CD4-positive, alpha-beta T cell treated with Interleukin-1 beta for 1 hour (primary cell): ENCODE data around the gene CCDC136.
A peak's percentile ranks its signal among the peaks of the same experiment; 100 is the strongest.

Experiments used
- DNase-seq, 2 donors: peaks; one replicate each; pipeline ENCODE4 v3.0.0-alpha.2; 2020 to 2022

CCDC136 gene

GRCh38 chr7:128777156-128778123 is 14.3 kb upstream of the CCDC136 start:
- DNase-seq: no peak

GRCh38 chr7:128778946-128779345 is 12.8 kb upstream of the CCDC136 start:
- DNase-seq: no peak

- DNase-seq: no peak
Measured at GRCh38 chr7:128781126-128781525, 10.6 kb upstream of the CCDC136 start.

DNA sequence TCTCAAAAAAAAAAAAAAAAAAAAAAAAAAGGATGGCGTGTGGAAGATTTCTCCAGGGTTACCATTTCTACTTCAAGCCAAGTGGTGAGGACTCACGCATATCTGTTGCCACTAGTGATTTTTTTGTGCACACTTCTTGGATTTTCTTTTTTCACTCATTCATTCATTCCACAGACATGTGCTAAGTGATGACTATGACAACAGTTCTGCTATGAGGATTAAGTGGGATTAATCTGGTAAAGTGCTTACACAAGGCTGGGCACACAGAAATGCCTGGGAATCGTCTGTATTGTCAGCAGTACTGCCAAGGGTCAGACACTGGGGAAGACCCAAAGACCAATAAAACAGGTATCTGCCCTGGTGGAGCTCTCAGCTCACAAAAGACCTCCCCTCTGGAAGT is 9.9 kb upstream of the CCDC136 start:
- no peak for DNase-seq

DNA sequence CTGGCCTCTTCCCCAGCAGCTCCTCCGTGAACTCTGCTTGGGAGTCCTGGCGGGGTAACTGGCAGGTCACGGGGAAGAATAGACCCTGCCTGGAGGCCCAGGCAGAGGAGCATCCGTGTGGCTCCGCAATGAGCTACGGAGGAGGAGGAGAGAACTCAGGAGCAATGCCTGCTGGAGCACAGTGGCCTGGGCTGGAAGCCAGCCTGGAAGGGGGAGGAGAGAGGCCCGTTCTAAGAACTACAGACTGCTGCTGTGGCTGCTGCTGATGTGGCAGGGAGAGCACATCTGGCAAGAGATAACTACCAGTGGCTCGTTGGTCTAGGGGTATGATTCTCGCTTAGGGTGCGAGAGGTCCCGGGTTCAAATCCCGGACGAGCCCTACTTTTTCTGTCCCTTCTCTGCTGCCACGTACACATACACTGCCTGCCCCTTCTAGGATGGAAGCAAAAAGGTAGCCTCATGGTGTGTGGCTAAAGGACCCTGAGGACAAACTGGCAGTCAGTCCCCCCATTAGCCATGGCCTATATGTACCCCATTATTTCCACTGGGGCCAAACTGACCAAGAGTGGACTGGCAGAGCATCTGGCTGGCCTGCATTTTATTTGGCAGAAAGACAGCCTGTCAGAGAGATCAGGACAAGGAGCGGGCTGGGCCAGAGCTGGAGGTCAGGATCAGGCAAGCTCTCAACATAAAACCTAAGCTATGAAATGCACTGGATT is 8.5 kb upstream of the CCDC136 start:
- no peak for DNase-seq

DNA sequence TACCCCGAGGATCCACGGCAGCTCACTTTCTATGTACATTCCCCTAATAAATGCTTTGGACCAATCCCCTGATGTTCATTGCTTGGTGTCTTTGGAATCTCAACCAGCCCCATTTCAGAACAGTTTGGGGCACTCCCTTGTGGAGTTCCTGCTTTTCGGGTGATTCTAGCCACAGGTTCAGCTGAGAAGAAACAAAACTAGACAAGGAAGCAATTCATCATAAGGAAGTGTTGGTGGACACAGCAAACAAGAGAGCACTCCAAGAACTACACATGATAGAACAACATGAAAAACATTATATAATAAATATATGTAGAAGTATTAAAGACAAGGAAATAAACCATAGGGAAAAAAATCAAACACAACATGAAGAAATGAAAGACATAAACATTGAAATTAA is 6.0 kb upstream of the CCDC136 start:
- no peak for DNase-seq

- no peak for DNase-seq
Measured at GRCh38 chr7:128788446-128789412, 3.0 kb upstream of the CCDC136 start.

GRCh38 chr7:128790315-128791041 is 1.3 kb upstream of the CCDC136 start:
- DNase-seq: no peak

- no peak for DNase-seq
Measured at GRCh38 chr7:128791972-128792327, 182 bp downstream of the CCDC136 start.

GRCh38 chr7:128792471-128793180 is 858 bp downstream of the CCDC136 start:
- no peak for DNase-seq

DNA sequence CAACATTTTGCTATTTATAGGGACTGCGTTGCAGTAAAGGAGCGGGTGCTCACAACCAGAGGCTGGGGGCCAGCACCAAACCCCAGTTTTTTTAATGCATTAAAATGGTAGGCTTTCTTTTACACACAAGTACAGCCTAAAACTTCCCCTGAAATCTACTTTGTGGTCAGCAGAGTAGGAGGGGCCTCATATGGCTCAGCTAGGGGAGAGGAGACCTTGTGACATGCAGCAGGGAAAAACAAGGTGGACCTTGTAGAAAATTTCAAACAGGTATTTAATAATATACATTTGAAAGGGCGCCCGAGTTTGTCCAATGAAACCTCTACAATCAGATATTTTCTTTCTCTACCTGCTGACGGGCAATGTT is 1.4 kb downstream of the CCDC136 start:
- DNase-seq: no peak

- DNase-seq: peak in 1 of 2 donors; percentile 17
Measured at GRCh38 chr7:128794020-128794419, 2.3 kb downstream of the CCDC136 start.

GRCh38 chr7:128794436-128794835 is 2.7 kb downstream of the CCDC136 start:
- no peak for DNase-seq

- no peak for DNase-seq
Measured at GRCh38 chr7:128795129-128795528, 3.4 kb downstream of the CCDC136 start.

DNA sequence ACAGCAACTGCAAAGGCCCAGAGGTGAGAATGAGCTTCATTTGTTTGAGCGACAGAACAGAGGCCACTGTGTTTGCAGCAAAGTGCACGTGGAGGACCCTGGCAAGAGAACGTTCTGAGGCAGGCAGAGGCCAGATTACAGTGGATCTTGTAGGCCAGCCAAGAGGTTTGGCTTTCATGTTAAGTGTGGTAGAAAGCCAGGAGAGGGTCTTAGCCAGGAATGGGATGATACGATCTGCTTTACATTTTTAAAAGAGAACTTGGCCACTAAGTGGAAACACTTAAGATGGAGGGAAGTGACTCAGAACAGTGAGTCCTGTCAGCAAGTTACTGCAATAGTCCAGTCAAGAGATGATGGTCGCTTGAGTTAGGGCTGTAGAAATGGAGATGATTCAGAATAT is 4.6 kb downstream of the CCDC136 start:
- DNase-seq: no peak

GRCh38 chr7:128799451-128799850 is 7.7 kb downstream of the CCDC136 start:
- DNase-seq: no peak

GRCh38 chr7:128800567-128800966 is 8.8 kb downstream of the CCDC136 start:
- no peak for DNase-seq

- DNase-seq: no peak
Measured at GRCh38 chr7:128801003-128801402, 9.2 kb downstream of the CCDC136 start.

DNA sequence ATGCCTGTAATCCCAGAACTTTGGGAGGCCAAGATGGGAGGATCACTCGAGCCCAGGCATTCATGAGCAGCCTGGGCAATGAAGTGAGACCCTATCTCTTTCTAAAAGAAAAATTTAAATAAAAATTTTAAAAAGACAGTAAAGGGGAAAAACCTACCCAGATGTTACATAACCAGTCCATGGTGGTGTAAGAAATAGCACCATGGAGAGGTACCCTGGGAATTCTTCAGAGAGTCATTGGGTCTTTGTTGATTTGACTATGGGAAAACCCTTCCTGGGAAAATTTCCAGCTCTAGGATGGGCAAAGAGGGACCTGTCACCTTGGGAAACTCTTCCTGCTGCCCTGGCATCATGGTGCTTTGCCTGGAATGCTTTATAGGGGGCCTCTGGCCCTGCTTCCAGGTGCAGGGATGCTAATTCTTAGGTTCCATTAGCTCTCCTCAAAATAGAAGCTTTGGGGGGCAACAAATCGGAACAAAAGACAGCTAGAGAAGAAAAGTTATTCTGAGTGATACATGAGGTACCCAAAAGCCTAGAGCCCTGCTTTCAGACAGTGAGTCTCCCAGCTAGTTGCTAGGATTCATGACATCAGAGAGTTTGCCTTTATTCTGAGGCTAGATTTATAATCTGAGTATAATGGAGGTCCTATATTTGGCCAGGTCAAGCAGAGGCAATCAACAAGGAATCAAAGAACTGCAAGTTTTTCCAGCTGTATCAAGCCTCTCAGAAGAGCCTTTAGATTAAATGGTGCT is 10.1 kb downstream of the CCDC136 start:
- no peak for DNase-seq

- no peak for DNase-seq
Measured at GRCh38 chr7:128804484-128804883, 12.7 kb downstream of the CCDC136 start.

- no peak for DNase-seq
Measured at GRCh38 chr7:128805225-128805624, 13.5 kb downstream of the CCDC136 start.
